ENCODE data around the gene EML5.

- TF ChIP-seq CTCF (conservative IDR thresholded peaks at IDR 0.05; ENCODE audit: low read depth, low read length) (no peak), EZH2 (IDR thresholded peaks at IDR 0.05; ENCODE audit: low read length, unreplicated experiment) (no peak)
Measured at GRCh38 chr14:88630565-88630964, 162.2 kb downstream of the EML5 start.
